GM23338 (cell line): ENCODE measurements around the gene EYS. TPM values are rescaled to one million over a fixed set of nuclear protein-coding genes. Genes with fewer than 3 reads are reported as not detected.

Experiments used
- ATAC-seq: fragments of 200-7000 bp; cut with Tn5 transposase; 3 replicates; pipeline ENCODE4 v1.9.1; 2020
- DNase-seq: peaks from one replicate; pipeline ENCODE4 v3.0.0-alpha.2; 2015; ENCODE audit warnings: low spot score
- H2AFZ ChIP-seq: fragments of 200-600 bp; sonication (generic); 2 replicates; pipeline ENCODE4 v1.8.0; 2016; ENCODE audit warnings: antibody characterized with exemption, mild to moderate bottlenecking, moderate library complexity
- H3F3A ChIP-seq: fragments of 200-600 bp; sonication (generic); replicated peaks from 2 replicates; pipeline ENCODE4 v1.8.0; 2017; ENCODE audit warnings: antibody characterized with exemption, mixed run types, low read depth
- H3K27ac ChIP-seq: fragments of 200-600 bp; sonication (generic); 2 replicates; pipeline ENCODE4 v1.6.1; 2016; ENCODE audit warnings: low read depth
- H3K27me3 ChIP-seq: fragments of 200-600 bp; sonication (generic); 2 replicates; pipeline ENCODE4 v1.8.0; 2016; ENCODE audit warnings: mild to moderate bottlenecking, mixed run types, moderate library complexity; ENCODE audit not compliant: insufficient read depth
- H3K36me3 ChIP-seq: fragments of 200-600 bp; sonication (generic); 2 replicates; pipeline ENCODE4 v1.8.0; 2016; ENCODE audit warnings: mild to moderate bottlenecking; ENCODE audit not compliant: insufficient read depth
- H3K4me1 ChIP-seq: fragments of 200-600 bp; sonication (generic); 2 replicates; pipeline ENCODE4 v1.8.0; 2016; ENCODE audit warnings: mild to moderate bottlenecking, moderate library complexity; ENCODE audit not compliant: insufficient read depth
- H3K4me2 ChIP-seq: fragments of 200-600 bp; sonication (generic); 2 replicates; pipeline ENCODE4 v1.7.1; 2017; ENCODE audit warnings: mixed run types
- H3K4me3 ChIP-seq: fragments of 200-600 bp; sonication (generic); 2 replicates; pipeline ENCODE4 v1.6.1; 2016; ENCODE audit warnings: mixed run types
- H3K79me2 ChIP-seq: fragments of 200-600 bp; sonication (generic); replicated peaks from 2 replicates; pipeline ENCODE4 v1.8.0; 2017; ENCODE audit warnings: mild to moderate bottlenecking; ENCODE audit not compliant: insufficient read depth
- H3K9me2 ChIP-seq: fragments of 200-600 bp; sonication (generic); 2 replicates; pipeline ENCODE4 v1.8.0; 2017; ENCODE audit not compliant: insufficient read depth
- H4K20me1 ChIP-seq: fragments of 200-600 bp; sonication (generic); replicated peaks from 2 replicates; pipeline ENCODE4 v1.8.0; 2017; ENCODE audit warnings: mild to moderate bottlenecking; ENCODE audit not compliant: insufficient read depth
- H3K27ac Mint-ChIP-seq: 2 replicates; pipeline ENCODE4 v1.8.0; 2020; ENCODE audit warnings: inconsistent platforms, mild to moderate bottlenecking, moderate library complexity, mixed read lengths
- H3K27me3 Mint-ChIP-seq: 3 replicates; pipeline ENCODE4 v1.8.0; 2022; ENCODE audit warnings: low read depth, mild to moderate bottlenecking, moderate library complexity, mixed read lengths, inconsistent platforms; ENCODE audit not compliant: insufficient read depth, poor library complexity
- H3K36me3 Mint-ChIP-seq: 3 replicates; pipeline ENCODE4 v1.8.0; 2021; ENCODE audit warnings: low read depth, mild to moderate bottlenecking, inconsistent platforms, moderate library complexity, mixed read lengths
- H3K4me1 Mint-ChIP-seq: 3 replicates; pipeline ENCODE4 v1.8.0; 2020; ENCODE audit warnings: mild to moderate bottlenecking, inconsistent platforms, mixed read lengths
- H3K4me3 Mint-ChIP-seq: 3 replicates; pipeline ENCODE4 v1.8.0; 2021; ENCODE audit warnings: moderate library complexity, mild to moderate bottlenecking, inconsistent platforms, mixed read lengths
- H3K9me3 Mint-ChIP-seq: 3 replicates; pipeline ENCODE4 v1.8.0; 2020; ENCODE audit warnings: moderate library complexity, mild to moderate bottlenecking, inconsistent platforms, mixed read lengths
- CREB1 ChIP-seq: fragments of 250-450 bp; sonication (Bioruptor Pico); IDR thresholded peaks from 2 replicates; pipeline ENCODE4 v1.5.0; 2020; ENCODE audit warnings: low read depth, mild to moderate bottlenecking, moderate library complexity
- EZH2phosphoT487 ChIP-seq: fragments of 200-600 bp; sonication (generic); IDR thresholded peaks from one replicate; pipeline ENCODE4 v1.8.1; 2018; ENCODE audit warnings: antibody characterized with exemption; ENCODE audit not compliant: unreplicated experiment
- NANOG ChIP-seq: IDR thresholded peaks from 2 replicates; pipeline ENCODE4 v1.6.1; 2016; ENCODE audit warnings: antibody characterized with exemption, borderline replicate concordance
- REST ChIP-seq: IDR thresholded peaks from one replicate; pipeline ENCODE4 v1.6.1; 2018; ENCODE audit warnings: antibody characterized with exemption; ENCODE audit not compliant: unreplicated experiment
- STAT1 ChIP-seq: IDR thresholded peaks from one replicate; pipeline ENCODE4 v1.6.1; 2016; ENCODE audit warnings: antibody characterized with exemption; ENCODE audit not compliant: unreplicated experiment
- ZNF114 ChIP-seq: fragments of 250-450 bp; sonication (Bioruptor Pico); IDR thresholded peaks from 2 replicates; pipeline ENCODE4 v1.5.0; 2020; ENCODE audit warnings: mild to moderate bottlenecking, moderate library complexity
- ZNF331 ChIP-seq: fragments of 250-450 bp; sonication (Bioruptor Pico); IDR thresholded peaks from 2 replicates; pipeline ENCODE4 v1.5.0; 2020; ENCODE audit warnings: low read depth, mild to moderate bottlenecking, moderate library complexity
- ZNF462 ChIP-seq: fragments of 250-450 bp; sonication (Bioruptor Pico); IDR thresholded peaks from 2 replicates; pipeline ENCODE4 v1.5.0; 2020; ENCODE audit warnings: mild to moderate bottlenecking, moderate library complexity
- polyA plus RNA-seq: library from polyadenylated mRNA; unstranded; fragments of >200 nt; fragmentation: Nextera tagmentation; extraction: Ambion mirVana; gene quantifications from 2 replicates; pipeline ENCODE4 v1.2.1, GENCODE V29; 2016
- total RNA-seq: library from RNA; depleted of rRNA; stranded (reverse); fragments of >200 nt; shearing (Covaris generic); gene quantifications from 2 replicates; pipeline ENCODE4 v1.2.3, GENCODE V29; 2014

The EYS gene
- total and polyA plus RNA-seq, 2 experiments from 2014 or later = 0.38 to 0.52 TPM

- no peak for TF ChIP-seq ZNF462 (CRISPR knock-in tag)
- TF ChIP-seq ZNF331 = no peak
Observed at GRCh38 chr6:65253041-65253440, 454.0 kb downstream of the EYS start (continued).

GRCh38 chr6:65248101-65248610 lies 458.9 kb downstream of the EYS start:
- H3K79me2 ChIP-seq = no peaks in the 10 kb centered on the region
- no peak overlapping the region for H3K27ac Mint-ChIP-seq

GRCh38 chr6:65231616-65232015 lies 475.4 kb downstream of the EYS start:
- H3F3A ChIP-seq = no peaks in the 10 kb centered on the region
- H3K36me3 ChIP-seq = no peaks in the 10 kb centered on the region
- no peaks in the 10 kb centered on the region for H3K36me3 Mint-ChIP-seq
- H3K4me2 ChIP-seq = no peak overlapping the region
- no peak overlapping the region for H3K27ac Mint-ChIP-seq
- peaks cover 2% of the 10 kb centered on the region for H3K27me3 Mint-ChIP-seq
- H3K4me1 ChIP-seq = no peaks in the 10 kb centered on the region
- no peaks in the 10 kb centered on the region for H3K27me3 ChIP-seq
- H3K27ac ChIP-seq = no peak overlapping the region
- no peaks in the 10 kb centered on the region for H3K79me2 ChIP-seq
- no peak overlapping the region for H3K4me3 ChIP-seq
- no peak for DNase-seq
- H3K4me1 Mint-ChIP-seq = no peaks in the 10 kb centered on the region
- no peaks in the 10 kb centered on the region for H3K9me2 ChIP-seq
- no peak overlapping the region for H3K4me3 Mint-ChIP-seq
- no peak overlapping the region for H2AFZ ChIP-seq
- no peaks in the 10 kb centered on the region for H4K20me1 ChIP-seq
- no peak for ATAC-seq
- no peaks in the 10 kb centered on the region for H3K9me3 Mint-ChIP-seq
- TF ChIP-seq REST (no peak), NANOG (no peak), EZH2phosphoT487 (no peak)

More at GRCh38 chr6:65248101-65248610, 458.9 kb downstream of the EYS start:
- no peak for DNase-seq
- no peak overlapping the region for H3K4me3 ChIP-seq
- H3K4me1 Mint-ChIP-seq = no peaks in the 10 kb centered on the region
- no peaks in the 10 kb centered on the region for H3K36me3 ChIP-seq
- no peaks in the 10 kb centered on the region for H3K9me2 ChIP-seq
- no peaks in the 10 kb centered on the region for H3K4me1 ChIP-seq
- no peaks in the 10 kb centered on the region for H3K27me3 ChIP-seq
- no peaks in the 10 kb centered on the region for H4K20me1 ChIP-seq
- no peak overlapping the region for H3K27ac ChIP-seq
- no peaks in the 10 kb centered on the region for H3K27me3 Mint-ChIP-seq
- ATAC-seq = no peak
- no peak for TF ChIP-seq EZH2phosphoT487
- TF ChIP-seq CREB1 (CRISPR knock-in tag) = no peak
- no peak for TF ChIP-seq STAT1
- no peak for TF ChIP-seq ZNF114 (CRISPR knock-in tag)
- H2AFZ ChIP-seq = no peak overlapping the region
- H3K4me2 ChIP-seq = no peak overlapping the region
- H3K9me3 Mint-ChIP-seq = no peaks in the 10 kb centered on the region; the same call in 2 of the 3 replicates
- H3K36me3 Mint-ChIP-seq = no peaks in the 10 kb centered on the region
- H3K4me3 Mint-ChIP-seq = no peak overlapping the region
- no peaks in the 10 kb centered on the region for H3F3A ChIP-seq
